K562 (cell line): ENCODE measurements around the gene CIB1. TPM values are rescaled to one million over a fixed set of nuclear protein-coding genes. Genes with fewer than 3 reads are reported as not detected.
A peak's percentile ranks its signal among the peaks of the same experiment; 100 is the strongest.

Experiments
- ATAC-seq: fragments of 200-7000 bp; cut with Tn5 transposase; 3 replicates; pipeline ENCODE4 v1.9.1; 2020; ENCODE audit warnings: moderate library complexity
- BruUV-seq: library from RNA; stranded (reverse); fragments of 400-500 nt; replicated peaks from 2 replicates; lab custom pipeline; 2021; lab: Mats Ljungman, UMichigan
- CTCF ChIA-PET: fragments of 300-600 bp; formaldehyde crosslinking; extraction: SDS; loops from one replicate; lab custom pipeline; 2021; ENCODE audit warnings: low intra/inter-chr PET ratio; lab: Yijun Ruan, JAX
- POLR2A ChIA-PET: fragments of 300-600, 350-650 bp; sonication (Branson Sonifier 250); formaldehyde crosslinking; extraction: SDS; loops from one replicate; lab custom pipeline; 2021; ENCODE audit warnings: antibody characterized with exemption, inconsistent platforms; lab: Yijun Ruan, JAX
- DNase-seq, 4 experiments: peaks; one replicate each; pipeline versions ENCODE4 v3.0.0 to v3.0.0-alpha.2; 2011 to 2018; ENCODE audit warnings: low spot score in 3 of 4, mixed read lengths in 3 of 4; ENCODE audit errors: extremely low read depth in 1 of 4
- FAIRE-seq: peaks from 2 replicates; lab custom pipeline; 2011; peaks lifted over from hg19 to GRCh38; lab: Jason Lieb, UNC
- H2AFZ ChIP-seq: 2 replicates; pipeline ENCODE4 v1.6.0; 2011; ENCODE audit warnings: low read depth, low read length, control low read depth, inconsistent platforms
- H3K27ac ChIP-seq: fragments of 200-600 bp; 3 replicates; pipeline ENCODE4 v1.8.0; 2011; ENCODE audit warnings: low read depth, mild to moderate bottlenecking, control low read depth, inconsistent platforms, low read length, moderate library complexity, mixed read lengths; ENCODE audit errors: extremely low read depth
- H3K27me3 ChIP-seq, 2 experiments: fragments of 300-600 bp in 1 of 2; 2 replicates in 1 of 2; 3 replicates in 1 of 2; pipeline versions ENCODE4 v1.6.0 to v1.8.0; 2011; ENCODE audit warnings: inconsistent platforms in 2 of 2, low read length in 2 of 2, mild to moderate bottlenecking in 1 of 2, mixed read lengths in 1 of 2, moderate library complexity in 1 of 2; ENCODE audit not compliant: control insufficient read depth in 2 of 2, insufficient read depth in 2 of 2
- H3K36me3 ChIP-seq: fragments of 300-600 bp; 3 replicates; pipeline ENCODE4 v1.8.0; 2011; ENCODE audit warnings: mild to moderate bottlenecking, low read length, inconsistent platforms; ENCODE audit not compliant: control insufficient read depth, insufficient read depth
- H3K4me1 ChIP-seq, 2 experiments: fragments of 200-600 bp in 1 of 2; replicated peaks in 1 of 2; 2 replicates in 1 of 2; 3 replicates in 1 of 2; pipeline versions ENCODE4 v1.5.1 to v1.8.0; 2011; ENCODE audit warnings: inconsistent platforms in 2 of 2, low read length in 2 of 2, mild to moderate bottlenecking in 1 of 2, mixed read lengths in 1 of 2, moderate library complexity in 1 of 2; ENCODE audit not compliant: control insufficient read depth in 2 of 2, insufficient read depth in 2 of 2
- H3K4me2 ChIP-seq: 2 replicates; pipeline ENCODE4 v1.6.1; 2011; ENCODE audit warnings: low read length, control low read depth, inconsistent platforms, mixed read lengths; ENCODE audit not compliant: insufficient read depth
- H3K4me3 ChIP-seq: fragments of 200-600 bp; sonication (generic), shearing (Covaris generic); 2 replicates; pipeline ENCODE4 v1.5.1; 2016; ENCODE audit warnings: control low read depth, inconsistent platforms
- H3K79me2 ChIP-seq: fragments of 200-600 bp; 3 replicates; pipeline ENCODE4 v1.8.0; 2011; ENCODE audit warnings: low read length, inconsistent platforms; ENCODE audit not compliant: control insufficient read depth, insufficient read depth
- H3K9ac ChIP-seq, 2 experiments: 2 replicates each; pipeline versions ENCODE4 v1.6.0 to v1.6.1; 2011; ENCODE audit warnings: low read depth in 2 of 2, low read length in 2 of 2, control low read depth in 1 of 2, inconsistent platforms in 1 of 2, mild to moderate bottlenecking in 1 of 2, mixed read lengths in 1 of 2; ENCODE audit not compliant: insufficient read depth in 1 of 2
- H3K9me1 ChIP-seq: one replicate; pipeline ENCODE4 v1.6.0; 2011; ENCODE audit warnings: inconsistent platforms, mild to moderate bottlenecking, low read length, moderate library complexity; ENCODE audit not compliant: control insufficient read depth, insufficient read depth
- H3K9me3 ChIP-seq: replicated peaks from 2 replicates; pipeline ENCODE4 v1.5.1; 2011; ENCODE audit warnings: low read depth, low read length, inconsistent platforms; ENCODE audit not compliant: control insufficient read depth, insufficient read depth
- H4K20me1 ChIP-seq: replicated peaks from 2 replicates; pipeline ENCODE4 v1.6.1; 2011; ENCODE audit warnings: low read length, inconsistent platforms, mixed read lengths; ENCODE audit not compliant: control insufficient read depth, insufficient read depth
- BRF1 ChIP-seq: IDR thresholded peaks from 3 replicates; pipeline ENCODE4 v1.6.1; 2011; ENCODE audit warnings: borderline replicate concordance, mild to moderate bottlenecking; ENCODE audit not compliant: insufficient read length; ENCODE audit errors: extremely low read depth
- CSDE1 ChIP-seq, 2 experiments: fragments of 450-650 bp; IDR thresholded peaks; 2 replicates each; pipeline ENCODE4 v1.6.1; 2016; ENCODE audit warnings: mild to moderate bottlenecking in 1 of 2
- GABPB2 ChIP-seq: fragments of 250-450 bp; sonication (Bioruptor Pico); conservative IDR thresholded peaks from 2 replicates; pipeline ENCODE4 v1.5.1; 2021; ENCODE audit warnings: mild to moderate bottlenecking
- GATAD2A ChIP-seq: fragments of 450-650 bp; IDR thresholded peaks from 2 replicates; pipeline ENCODE4 v1.6.1; 2017
- HDAC1 ChIP-seq, 2 experiments: fragments of 450-650 bp; IDR thresholded peaks; 2 replicates each; pipeline ENCODE4 v1.6.1; 2016 to 2017; ENCODE audit warnings: inconsistent platforms in 1 of 2, mild to moderate bottlenecking in 1 of 2, moderate library complexity in 1 of 2
- HNRNPH1 ChIP-seq: fragments of 200-400 bp; formaldehyde crosslinking; optimal IDR thresholded peaks from 2 replicates; pipeline ENCODE3; 2017; ENCODE audit warnings: low read depth, mild to moderate bottlenecking, low read length, moderate library complexity
- MBD2 ChIP-seq: sonication (generic); IDR thresholded peaks from 2 replicates; pipeline ENCODE4 v1.6.1; 2016; ENCODE audit warnings: low read depth, borderline replicate concordance
- NCOA2 ChIP-seq, 2 experiments: fragments of 450-650 bp; IDR thresholded peaks; 2 replicates each; pipeline ENCODE4 v1.6.1; 2018; ENCODE audit warnings: mild to moderate bottlenecking in 2 of 2, moderate library complexity in 1 of 2; ENCODE audit not compliant: partially characterized antibody in 2 of 2
- NR4A1 ChIP-seq, 2 experiments: fragments of 250-450 bp in 1 of 2; fragments of 450-650 bp in 1 of 2; sonication (Bioruptor Pico) in 1 of 2; IDR thresholded peaks; 2 replicates each; pipeline versions ENCODE4 v1.4.0 to v1.6.1; 2016 to 2020; ENCODE audit warnings: mild to moderate bottlenecking in 2 of 2, missing compliant biosample characterization in 1 of 2, missing genetic modification characterization in 1 of 2, moderate library complexity in 1 of 2
- NUFIP1 ChIP-seq: fragments of 450-650 bp; IDR thresholded peaks from 2 replicates; pipeline ENCODE4 v1.6.1; 2018; ENCODE audit not compliant: partially characterized antibody
- PML ChIP-seq: IDR thresholded peaks from 2 replicates; pipeline ENCODE4 v1.6.1; 2012; ENCODE audit warnings: low read length, inconsistent platforms
- RBBP5 ChIP-seq: fragments of 200-600 bp; sonication (generic); IDR thresholded peaks from 2 replicates; pipeline ENCODE4 v1.6.1; 2012; ENCODE audit warnings: borderline replicate concordance, mild to moderate bottlenecking, low read length, control low read depth, inconsistent platforms; ENCODE audit not compliant: insufficient read depth, poor library complexity, severe bottlenecking
- SUPT5H ChIP-seq: fragments of 450-650 bp; IDR thresholded peaks from 2 replicates; pipeline ENCODE4 v1.6.1; 2016
- ZNF184 ChIP-seq: sonication (generic); formaldehyde crosslinking; IDR thresholded peaks from 2 replicates; pipeline ENCODE4 v1.5.0; 2020; ENCODE audit warnings: missing genetic modification reagents
- ZNF197 ChIP-seq: fragments of 200-800 bp; sonication (Bioruptor generic); IDR thresholded peaks from 2 replicates; pipeline ENCODE4 v1.6.1; 2016; ENCODE audit warnings: low read depth, missing genetic modification characterization, missing compliant biosample characterization
- ZNF354B ChIP-seq: fragments of 250-450 bp; sonication (Bioruptor Pico); IDR thresholded peaks from 2 replicates; pipeline ENCODE4 v1.4.0; 2020
- ZNF764 ChIP-seq: fragments of 250-450 bp; sonication (Bioruptor Pico); IDR thresholded peaks from 2 replicates; pipeline ENCODE4 v1.4.0; 2020; ENCODE audit warnings: low read depth, mild to moderate bottlenecking, moderate library complexity
- WGBS: fragments of 100-300 bp; shearing (Covaris generic); methylation state at CpG from one replicate; pipeline ENCODE4 v1.1.6; 2016; ENCODE audit warnings: low coverage, mixed read lengths; ENCODE audit not compliant: insufficient coverage; ENCODE audit errors: missing lambda C conversion rate; 5-methylcytosine and 5-hydroxymethylcytosine counted together
- in situ Hi-C: fragments of 300-500 bp; cut with MboI; formaldehyde crosslinking; loops from 4 replicates; pipeline ENCODE4 v1.15.0; 2018; ENCODE audit warnings: inconsistent platforms, mixed read lengths
- intact Hi-C: fragments of 100-400 bp; cut with micrococcal nuclease; formaldehyde crosslinking; loops from 2 replicates; pipeline ENCODE4 v1.14.2; 2022
- polyA plus RNA-seq, 8 experiments: library from polyadenylated mRNA; depleted of rRNA in 4 of 8; stranded (reverse) in 5 of 8; unstranded in 3 of 8; fragments of >200 nt; fragmentation: Nextera tagmentation in 2 of 8; fragmentation: Illumina TruSeq in 1 of 8; extraction: Ambion mirVana in 2 of 8; extraction: Trizol in 1 of 8; gene quantifications; 2 replicates each; pipeline versions ENCODE4 v1.2.1 to v1.2.3, GENCODE V29; 2011 to 2014; ENCODE audit warnings: inconsistent platforms in 1 of 8, missing spikeins in 1 of 8
- total RNA-seq, 7 experiments: library from RNA; depleted of rRNA in 6 of 7; stranded (reverse); fragments of >200 nt in 6 of 7; fragmentation: Illumina TruSeq in 2 of 7; extraction: Trizol in 2 of 7; gene quantifications; 2 replicates each; pipeline versions ENCODE4 v1.2.1 to v1.2.3, GENCODE V29; 2011 to 2021; ENCODE audit warnings: low replicate concordance in 1 of 7
- TF ChIP-seq, protein P1 (sequence below): fragments of 250-450 bp; sonication (Bioruptor Pico); IDR thresholded peaks from 2 replicates; pipeline ENCODE4 v1.6.1; 2021; ENCODE audit warnings: mild to moderate bottlenecking
- TF ChIP-seq, protein P2 (sequence below): fragments of 450-650 bp; IDR thresholded peaks from 2 replicates; pipeline ENCODE4 v1.6.1; 2017; ENCODE audit warnings: antibody characterized with exemption
- TF ChIP-seq, protein P3 (sequence below): sonication (generic); formaldehyde crosslinking; IDR thresholded peaks from 2 replicates; pipeline ENCODE4 v1.9.0; 2022; ENCODE audit warnings: mild to moderate bottlenecking, missing genetic modification reagents

CIB1 gene
- total and polyA plus RNA-seq, 9 of the 15 experiments (the other 6 are each of a cell fraction or from before 2014, with no cell fraction given), result 14.9 to 136 (median 64.5) TPM

DNA sequence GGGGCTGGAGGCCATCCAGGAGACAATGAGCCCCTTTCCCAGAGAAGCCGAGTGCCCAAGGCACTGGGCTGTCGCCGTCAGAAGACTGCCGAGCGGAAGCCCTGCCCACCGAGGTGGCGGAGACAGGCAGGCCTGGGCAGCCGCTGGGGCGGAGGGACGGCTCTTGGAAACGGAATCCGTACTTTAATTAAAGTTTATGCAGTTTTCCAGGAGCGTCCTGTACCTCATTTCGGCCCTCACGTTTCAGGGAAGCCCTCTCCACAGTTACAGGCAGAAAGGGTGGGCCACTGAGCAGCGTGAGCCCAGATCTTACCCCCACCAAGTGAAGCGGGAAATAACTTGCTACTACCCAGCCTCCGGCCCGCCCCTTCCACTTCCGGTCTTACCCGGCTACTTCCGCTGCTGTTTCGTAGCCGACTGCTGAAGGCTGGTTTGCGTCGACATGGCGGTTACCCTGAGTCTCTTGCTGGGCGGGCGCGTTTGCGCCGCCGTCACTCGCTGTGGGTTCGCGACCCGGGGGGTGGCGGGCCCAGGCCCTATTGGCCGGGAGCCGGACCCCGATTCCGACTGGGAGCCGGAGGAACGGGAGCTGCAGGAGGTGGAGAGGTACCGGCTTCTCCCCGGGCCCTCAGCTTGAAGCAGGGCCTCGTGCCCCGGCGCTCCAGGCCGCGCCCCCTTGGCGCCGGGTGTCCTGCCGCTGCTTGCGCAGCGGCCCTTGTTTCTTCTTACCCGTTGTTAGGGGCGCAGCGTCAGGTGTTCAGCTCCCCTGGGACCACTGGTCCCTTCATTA is 31.7 kb upstream of the CIB1 start, which contains the start of gene NGRN:
NGRN (plus strand) TSS at position 402 of the 790 bp plus-strand sequence; CDS start at position 443, 41 bp downstream.
- ATAC-seq (peak; percentile 95), FAIRE-seq (peak; percentile 93), DNase-seq (peak; percentile 89 to 94 (median 91))
- under 1% methylated on average over 56 of the region's 59 CpGs for WGBS
- Histone ChIP-seq H4K20me1 (no peaks in the 10 kb centered on the region; the same call in 1 of the 2 replicates), H2AFZ (peak within 1 kb of the TSS; percentile 93), H3K9ac (peak within 1 kb of the TSS; percentile 83 to 90), H3K4me3 (peak within 1 kb of the TSS; percentile 64), H3K4me2 (peak within 1 kb of the TSS; percentile 91), H3K27me3 (no peaks in the 10 kb centered on the region), H3K9me1 (no peaks in the 10 kb centered on the region), H3K9me3 (no peaks in the 10 kb centered on the region), H3K79me2 (peaks cover 60% of the 10 kb centered on the region), H3K4me1 (peaks cover 14 to 18% of the 10 kb centered on the region in 2 experiments), H3K36me3 (peaks cover 28% of the 10 kb centered on the region), H3K27ac (peak within 1 kb of the TSS; percentile 86)
- CTCF ChIA-PET, result no interaction called here
- BruUV-seq, result no TSS peak
- POLR2A ChIA-PET, result interaction anchor here (0.6 to 1.0 kb wide), 7 partner anchors 8 to 608 kb away, joined by 3 to 4 read pairs (median 3); partner anchors contain the start of gene TTLL13
- in situ Hi-C loops (loop anchor here (5.0 kb wide), 1 partner anchor 113 kb away; no protein-coding TSS in a partner anchor), intact Hi-C loops (loop anchor here (2.0 kb wide), 1 partner anchor 31 kb away; the partner anchor contains the start of gene GDPGP1)
- TF ChIP-seq BRF1 (no peak), ZNF764 (no peak), ZNF354B (CRISPR knock-in tag) (no peak), MBD2 (peak; percentile 81; the same call in 1 of the 2 replicates), HNRNPH1 (no peak), PML (peak; percentile 75), NCOA2 (IDR thresholded peaks at IDR 0.05; ENCODE audit: partially characterized antibody in 2 of 2) (no peak), GABPB2 (no peak), RBBP5 (peak; percentile 92), CSDE1 (IDR thresholded peaks at IDR 0.05) (no peak), ZNF197 (CRISPR knock-in tag) (no peak), NUFIP1 (no peak), NR4A1 (CRISPR knock-in tag; IDR thresholded peaks at IDR 0.05) (no peak), NR4A1 (tag; IDR thresholded peaks at IDR 0.05) (no peak), SUPT5H (peak; percentile 96), GATAD2A (no peak), HDAC1 (IDR thresholded peaks at IDR 0.05) (peak in 1 of 2 experiments; percentile 93; a peak in 2 of 4 replicates), ZNF184 (CRISPR knock-in tag) (no peak)
- TF ChIP-seq, protein P1, sequence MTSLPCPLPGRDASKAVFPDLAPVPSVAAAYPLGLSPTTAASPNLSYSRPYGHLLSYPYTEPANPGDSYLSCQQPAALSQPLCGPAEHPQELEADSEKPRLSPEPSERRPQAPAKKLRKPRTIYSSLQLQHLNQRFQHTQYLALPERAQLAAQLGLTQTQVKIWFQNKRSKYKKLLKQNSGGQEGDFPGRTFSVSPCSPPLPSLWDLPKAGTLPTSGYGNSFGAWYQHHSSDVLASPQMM (CRISPR knock-in tag), result no peak
- TF ChIP-seq, protein P2, sequence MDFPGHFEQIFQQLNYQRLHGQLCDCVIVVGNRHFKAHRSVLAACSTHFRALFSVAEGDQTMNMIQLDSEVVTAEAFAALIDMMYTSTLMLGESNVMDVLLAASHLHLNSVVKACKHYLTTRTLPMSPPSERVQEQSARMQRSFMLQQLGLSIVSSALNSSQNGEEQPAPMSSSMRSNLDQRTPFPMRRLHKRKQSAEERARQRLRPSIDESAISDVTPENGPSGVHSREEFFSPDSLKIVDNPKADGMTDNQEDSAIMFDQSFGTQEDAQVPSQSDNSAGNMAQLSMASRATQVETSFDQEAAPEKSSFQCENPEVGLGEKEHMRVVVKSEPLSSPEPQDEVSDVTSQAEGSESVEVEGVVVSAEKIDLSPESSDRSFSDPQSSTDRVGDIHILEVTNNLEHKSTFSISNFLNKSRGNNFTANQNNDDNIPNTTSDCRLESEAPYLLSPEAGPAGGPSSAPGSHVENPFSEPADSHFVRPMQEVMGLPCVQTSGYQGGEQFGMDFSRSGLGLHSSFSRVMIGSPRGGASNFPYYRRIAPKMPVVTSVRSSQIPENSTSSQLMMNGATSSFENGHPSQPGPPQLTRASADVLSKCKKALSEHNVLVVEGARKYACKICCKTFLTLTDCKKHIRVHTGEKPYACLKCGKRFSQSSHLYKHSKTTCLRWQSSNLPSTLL, result no peak
- TF ChIP-seq, protein P3, sequence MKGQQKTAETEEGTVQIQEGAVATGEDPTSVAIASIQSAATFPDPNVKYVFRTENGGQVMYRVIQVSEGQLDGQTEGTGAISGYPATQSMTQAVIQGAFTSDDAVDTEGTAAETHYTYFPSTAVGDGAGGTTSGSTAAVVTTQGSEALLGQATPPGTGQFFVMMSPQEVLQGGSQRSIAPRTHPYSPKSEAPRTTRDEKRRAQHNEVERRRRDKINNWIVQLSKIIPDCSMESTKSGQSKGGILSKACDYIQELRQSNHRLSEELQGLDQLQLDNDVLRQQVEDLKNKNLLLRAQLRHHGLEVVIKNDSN (CRISPR knock-in tag), result no peak
